HEK293T (cell line): ENCODE results near the gene CPAMD8.

Experiments used
- CTCF ChIA-PET: fragments of 350-600 bp; formaldehyde crosslinking; extraction: SDS; loops from one replicate; lab custom pipeline; 2021; ENCODE audit warnings: antibody characterized with exemption, inconsistent platforms; lab: Yijun Ruan, JAX
- POLR2A ChIA-PET: fragments of 350-600 bp; formaldehyde crosslinking; extraction: SDS; loops from one replicate; lab custom pipeline; 2020; ENCODE audit warnings: antibody characterized with exemption, inconsistent platforms; lab: Yijun Ruan, JAX
- DNase-seq: peaks from one replicate; pipeline ENCODE4 v3.0.0; 2012; ENCODE audit warnings: mixed read lengths; ENCODE audit errors: extremely low spot score
- ARNT ChIP-seq: fragments of 450-650 bp; IDR thresholded peaks from 2 replicates; pipeline ENCODE4 v1.6.1; 2017; ENCODE audit warnings: mild to moderate bottlenecking
- BHLHE40 ChIP-seq: fragments of 450-650 bp; IDR thresholded peaks from 2 replicates; pipeline ENCODE4 v1.6.1; 2016; ENCODE audit warnings: mild to moderate bottlenecking, moderate library complexity, borderline replicate concordance
- CTBP1 ChIP-seq: fragments of 450-650 bp; IDR thresholded peaks from 2 replicates; pipeline ENCODE4 v1.6.1; 2016; ENCODE audit warnings: borderline replicate concordance
- ELF4 ChIP-seq: fragments of 450-650 bp; IDR thresholded peaks from 2 replicates; pipeline ENCODE4 v1.6.1; 2017; ENCODE audit warnings: antibody characterized with exemption
- FOXA1 ChIP-seq: fragments of 450-650 bp; IDR thresholded peaks from 2 replicates; pipeline ENCODE4 v1.6.1; 2016; ENCODE audit warnings: mild to moderate bottlenecking
- FOXK2 ChIP-seq: fragments of 450-650 bp; IDR thresholded peaks from 2 replicates; pipeline ENCODE4 v1.6.1; 2016; ENCODE audit warnings: mild to moderate bottlenecking
- FOXM1 ChIP-seq: fragments of 450-650 bp; IDR thresholded peaks from 2 replicates; pipeline ENCODE4 v1.6.1; 2017; ENCODE audit warnings: mild to moderate bottlenecking, borderline replicate concordance
- HDGF ChIP-seq: fragments of 450-650 bp; IDR thresholded peaks from 2 replicates; pipeline ENCODE4 v1.6.1; 2017; ENCODE audit warnings: antibody characterized with exemption, borderline replicate concordance
- L3MBTL2 ChIP-seq: fragments of 450-650 bp; conservative IDR thresholded peaks from 2 replicates; pipeline ENCODE4 v1.6.1; 2016; ENCODE audit warnings: mild to moderate bottlenecking
- LEF1 ChIP-seq: fragments of 450-650 bp; IDR thresholded peaks from 2 replicates; pipeline ENCODE4 v1.6.1; 2017; ENCODE audit warnings: mild to moderate bottlenecking, borderline replicate concordance
- NFRKB ChIP-seq: fragments of 450-650 bp; IDR thresholded peaks from 2 replicates; pipeline ENCODE4 v1.6.1; 2016; ENCODE audit warnings: mild to moderate bottlenecking, moderate library complexity
- SP1 ChIP-seq: fragments of 450-650 bp; IDR thresholded peaks from 2 replicates; pipeline ENCODE4 v1.6.1; 2017
- SUZ12 ChIP-seq: fragments of 450-650 bp; IDR thresholded peaks from 2 replicates; pipeline ENCODE4 v1.6.1; 2016; ENCODE audit warnings: mild to moderate bottlenecking
- TARDBP ChIP-seq: fragments of 450-650 bp; IDR thresholded peaks from 2 replicates; pipeline ENCODE4 v1.6.1; 2016
- ZNF384 ChIP-seq: fragments of 450-650 bp; IDR thresholded peaks from 2 replicates; pipeline ENCODE4 v1.6.1; 2016
- TF ChIP-seq, protein P1 (sequence below): fragments of 450-650 bp; IDR thresholded peaks from 2 replicates; pipeline ENCODE4 v1.6.1; 2016

Gene CPAMD8

DNA sequence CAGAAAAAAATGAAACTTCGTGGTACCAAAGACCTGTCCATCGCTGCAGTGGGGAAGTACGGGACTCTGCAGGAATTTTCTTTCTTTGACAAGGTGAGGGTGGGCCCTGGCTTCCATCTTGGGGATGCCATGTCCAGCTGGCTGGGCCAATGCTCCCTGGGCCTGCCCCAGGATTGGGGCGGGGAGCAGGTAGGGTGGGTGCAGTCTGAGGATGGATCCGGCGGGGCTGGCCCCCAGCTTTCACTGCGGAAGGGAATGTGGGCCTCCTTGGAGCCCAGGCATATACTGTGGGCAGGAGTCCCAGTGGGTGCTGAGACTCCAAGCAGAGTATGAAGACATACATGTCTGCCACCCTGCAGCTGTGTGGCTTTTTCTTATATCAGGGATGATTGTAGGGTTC lies 173.5 kb downstream of the CPAMD8 start:
- ChIA-PET POLR2A (no interaction called here), CTCF (no interaction called here)

DNA sequence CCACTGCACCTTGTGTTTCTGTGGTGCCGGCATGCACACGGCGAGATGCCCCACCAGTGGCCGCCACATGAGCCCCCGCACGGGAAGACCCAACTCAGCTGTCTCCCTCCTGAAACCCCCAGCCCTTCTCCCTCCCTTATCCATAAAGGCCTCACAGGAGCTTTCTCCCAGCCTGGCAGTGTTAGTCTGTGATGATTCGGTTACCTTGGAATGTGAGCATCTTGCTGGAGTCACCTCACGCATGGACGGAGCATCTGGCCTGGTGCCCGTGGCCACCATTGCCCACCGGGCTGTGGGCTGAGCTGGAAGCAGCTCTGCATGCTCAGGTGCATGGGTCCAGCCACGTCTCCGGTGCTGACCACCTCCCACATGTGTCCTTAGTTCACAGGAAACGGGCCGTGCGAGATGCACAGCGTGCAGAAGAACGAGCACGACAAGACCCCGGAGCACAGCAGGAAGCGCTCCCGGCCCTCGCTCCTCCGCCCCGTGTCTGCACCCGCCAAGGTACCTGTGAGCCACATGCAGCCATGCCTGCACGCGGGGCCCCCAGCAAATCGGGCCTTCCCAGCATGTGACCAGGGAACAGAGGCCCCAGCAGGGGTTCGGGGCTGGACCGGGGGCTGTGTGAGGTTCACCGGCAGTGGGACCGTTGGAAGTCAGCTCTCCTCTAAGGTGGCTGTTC lies 175.4 kb downstream of the CPAMD8 start:
- TF ChIP-seq, protein P1, sequence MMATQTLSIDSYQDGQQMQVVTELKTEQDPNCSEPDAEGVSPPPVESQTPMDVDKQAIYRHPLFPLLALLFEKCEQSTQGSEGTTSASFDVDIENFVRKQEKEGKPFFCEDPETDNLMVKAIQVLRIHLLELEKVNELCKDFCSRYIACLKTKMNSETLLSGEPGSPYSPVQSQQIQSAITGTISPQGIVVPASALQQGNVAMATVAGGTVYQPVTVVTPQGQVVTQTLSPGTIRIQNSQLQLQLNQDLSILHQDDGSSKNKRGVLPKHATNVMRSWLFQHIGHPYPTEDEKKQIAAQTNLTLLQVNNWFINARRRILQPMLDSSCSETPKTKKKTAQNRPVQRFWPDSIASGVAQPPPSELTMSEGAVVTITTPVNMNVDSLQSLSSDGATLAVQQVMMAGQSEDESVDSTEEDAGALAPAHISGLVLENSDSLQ = no peak
- no peak for TF ChIP-seq HDGF
- TF ChIP-seq FOXA1 = no peak
- no peak for TF ChIP-seq SUZ12
- no peak for TF ChIP-seq ELF4
- no peak for TF ChIP-seq TARDBP
- TF ChIP-seq FOXK2 = no peak
- no peak for TF ChIP-seq LEF1
- no peak for TF ChIP-seq L3MBTL2
- TF ChIP-seq NFRKB = no peak
- no peak for TF ChIP-seq SP1
- TF ChIP-seq ARNT = no peak
- no peak for TF ChIP-seq CTBP1
- TF ChIP-seq BHLHE40 = no peak
- no peak for TF ChIP-seq ZNF384
- no peak for TF ChIP-seq FOXM1
- no peak for DNase-seq
- ChIA-PET POLR2A (no interaction called here), CTCF (no interaction called here)

More for the DNA sequence above, 173.5 kb downstream of the CPAMD8 start:
- TF ChIP-seq NFRKB (no peak), L3MBTL2 (no peak), CTBP1 (no peak), HDGF (no peak), TARDBP (no peak)
- DNase-seq = no peak

DNA sequence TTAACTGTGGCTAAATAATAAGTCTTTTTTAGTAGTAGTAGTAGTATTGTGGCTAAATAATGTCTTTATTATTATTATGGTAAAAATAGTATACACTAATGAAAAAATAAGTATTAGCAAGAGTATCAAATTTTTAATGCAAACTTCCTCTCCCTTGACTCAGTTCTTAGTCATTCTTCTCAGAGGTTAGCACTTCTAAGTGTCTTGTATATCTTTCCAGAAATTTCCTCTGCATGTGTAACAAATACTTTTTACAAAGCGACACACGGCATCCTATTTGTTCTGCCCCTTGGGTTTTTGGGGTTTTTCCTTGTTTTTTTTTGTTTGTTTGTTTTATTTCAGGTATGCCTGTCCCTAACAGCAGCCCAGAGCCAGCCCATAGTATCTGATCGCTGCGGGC lies 176.5 kb downstream of the CPAMD8 start:
- TF ChIP-seq SUZ12 = no peak
- TF ChIP-seq ARNT = no peak
- no peak for TF ChIP-seq ELF4
- no peak for TF ChIP-seq ZNF384
- TF ChIP-seq FOXK2 = no peak
- TF ChIP-seq BHLHE40 = no peak
- TF ChIP-seq FOXA1 = no peak
- TF ChIP-seq TARDBP = no peak
- TF ChIP-seq HDGF = no peak
- no peak for TF ChIP-seq LEF1
- TF ChIP-seq FOXM1 = no peak
- POLR2A ChIA-PET = no interaction called here
- CTCF ChIA-PET = no interaction called here
- no peak for DNase-seq

DNA sequence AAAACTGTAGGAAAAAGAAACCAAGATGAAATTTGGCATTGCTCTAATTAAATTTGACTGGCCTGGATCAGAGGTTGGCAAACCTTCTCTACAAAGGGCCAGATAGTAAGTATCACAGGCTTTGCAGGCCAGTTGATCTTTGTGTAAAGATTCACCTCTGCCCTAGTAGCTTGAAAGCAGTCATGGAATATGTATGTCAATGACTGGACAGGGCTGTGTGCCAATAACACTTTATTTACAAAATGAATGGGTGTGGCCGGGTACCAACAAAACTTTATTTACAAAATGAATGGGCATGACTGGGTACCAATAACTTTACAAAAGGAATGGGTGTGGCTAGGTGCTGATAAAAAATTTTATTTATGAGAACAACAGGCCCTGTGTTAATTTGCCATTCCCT lies 177.4 kb downstream of the CPAMD8 start:
- no peak for DNase-seq
- ChIA-PET POLR2A (no interaction called here), CTCF (no interaction called here)
- TF ChIP-seq ELF4 (no peak), FOXK2 (no peak), L3MBTL2 (no peak), NFRKB (no peak), FOXM1 (no peak), BHLHE40 (no peak), LEF1 (no peak), SP1 (no peak), TARDBP (no peak)

DNA sequence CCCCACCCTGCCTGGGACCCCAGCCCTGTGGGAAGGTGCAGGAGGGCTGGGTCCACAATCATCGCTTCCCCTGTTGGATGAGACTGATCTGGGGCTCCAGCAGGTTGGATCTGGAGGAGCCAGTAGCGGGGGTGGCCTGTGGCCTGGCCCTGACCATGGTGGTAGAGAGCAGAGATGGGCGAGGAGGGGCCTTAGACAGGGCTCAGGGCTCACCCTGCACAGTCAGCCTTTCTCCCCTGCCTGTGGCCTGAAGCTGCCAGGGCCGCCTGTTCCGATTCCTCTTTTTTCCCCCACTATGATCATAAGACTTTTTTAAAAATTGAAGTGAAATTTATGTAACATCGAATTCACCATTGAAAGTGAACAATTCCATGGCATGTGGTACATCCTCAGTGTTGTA lies 179.2 kb downstream of the CPAMD8 start:
- TF ChIP-seq FOXA1 (no peak), CTBP1 (no peak), NFRKB (no peak), ARNT (no peak), FOXK2 (no peak), ELF4 (no peak)
- no peak for DNase-seq
- POLR2A ChIA-PET = interaction anchor here (0.7 kb wide), 2 partner anchors 16 to 18 kb away, joined by 3 read pairs; partner anchors contain the start of gene SIN3B
- CTCF ChIA-PET = no interaction called here

DNA sequence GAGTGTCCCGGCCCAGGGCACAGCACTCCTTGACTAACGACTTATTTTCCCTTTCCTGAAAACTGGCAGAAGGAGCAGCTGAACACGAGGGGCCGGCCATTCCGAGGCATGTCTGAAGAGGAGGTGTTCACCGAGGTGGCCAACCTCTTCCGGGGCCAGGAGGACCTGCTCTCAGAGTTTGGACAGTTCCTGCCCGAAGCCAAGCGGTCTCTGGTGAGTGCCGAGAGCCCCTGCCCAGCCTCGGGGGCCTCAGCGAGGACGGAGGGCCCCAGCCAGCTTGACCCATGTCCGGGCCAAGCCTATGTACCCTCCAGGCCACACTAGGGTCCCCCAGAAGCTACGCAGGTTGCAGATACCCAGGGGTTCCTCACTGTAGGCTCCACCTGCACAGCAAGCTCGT lies 179.7 kb downstream of the CPAMD8 start:
- TF ChIP-seq ZNF384 (no peak), L3MBTL2 (no peak), NFRKB (no peak), LEF1 (no peak)
- CTCF ChIA-PET = no interaction called here
- DNase-seq = no peak
- POLR2A ChIA-PET = interaction anchor here (0.7 kb wide), 2 partner anchors 16 to 18 kb away, joined by 3 read pairs; partner anchors contain the start of gene SIN3B
